HepG2 (cell line): ENCODE data around the gene IDUA.

Source experiments
- AKNA ChIP-seq: sonication (generic); formaldehyde crosslinking; IDR thresholded peaks from 2 replicates; pipeline ENCODE4 v1.4.0; 2020; ENCODE audit warnings: missing genetic modification reagents, borderline replicate concordance
- BCL3 ChIP-seq: sonication (generic); formaldehyde crosslinking; IDR thresholded peaks from 2 replicates; pipeline ENCODE4 v1.5.1; 2020; ENCODE audit warnings: mild to moderate bottlenecking, missing genetic modification reagents, moderate library complexity
- CEBPB ChIP-seq: IDR thresholded peaks from 2 replicates; pipeline ENCODE4 v1.6.1; 2011; ENCODE audit warnings: low read depth, low read length, improper control_type of control experiment, borderline replicate concordance
- ELF4 ChIP-seq: sonication (generic); formaldehyde crosslinking; IDR thresholded peaks from 2 replicates; pipeline ENCODE4 v1.5.0; 2020; ENCODE audit warnings: missing genetic modification reagents, mild to moderate bottlenecking, moderate library complexity, borderline replicate concordance
- EP300 ChIP-seq, 3 experiments: sonication (generic) in 1 of 3; formaldehyde crosslinking in 1 of 3; IDR thresholded peaks; 2 replicates each; pipeline versions ENCODE4 v1.5.1 to v1.6.1; 2011 to 2020; ENCODE audit warnings: low read depth in 2 of 3, low read length in 2 of 3, borderline replicate concordance in 1 of 3, improper control_type of control experiment in 1 of 3, mild to moderate bottlenecking in 1 of 3, missing genetic modification reagents in 1 of 3, moderate library complexity in 1 of 3
- IKZF5 ChIP-seq: IDR thresholded peaks from 2 replicates; pipeline ENCODE4 v1.6.1; 2018; ENCODE audit warnings: missing genetic modification reagents, mild to moderate bottlenecking, missing compliant biosample characterization
- IRF9 ChIP-seq: sonication (generic); formaldehyde crosslinking; IDR thresholded peaks from 2 replicates; pipeline ENCODE4 v1.8.0; 2022; ENCODE audit warnings: missing genetic modification reagents, mild to moderate bottlenecking, borderline replicate concordance
- MXD3 ChIP-seq: IDR thresholded peaks from 2 replicates; pipeline ENCODE4 v1.6.1; 2016; ENCODE audit warnings: mild to moderate bottlenecking, missing biosample characterization, missing genetic modification reagents
- PAX8 ChIP-seq: sonication (generic); formaldehyde crosslinking; IDR thresholded peaks from 2 replicates; pipeline ENCODE4 v1.8.0; 2022; ENCODE audit warnings: mild to moderate bottlenecking, missing genetic modification reagents, borderline replicate concordance
- SP1 ChIP-seq, 2 experiments: fragments of 450-650 bp in 1 of 2; sonication (generic) in 1 of 2; formaldehyde crosslinking in 1 of 2; IDR thresholded peaks; 2 replicates each; pipeline versions ENCODE4 v1.4.0 to v1.6.1; 2016 to 2020; ENCODE audit warnings: missing genetic modification reagents in 1 of 2
- ZNF121 ChIP-seq: sonication (generic); formaldehyde crosslinking; IDR thresholded peaks from 2 replicates; pipeline ENCODE4 v1.5.0; 2020; ENCODE audit warnings: mild to moderate bottlenecking, missing genetic modification reagents

- TF ChIP-seq IKZF5 (CRISPR knock-in tag) (no peak), EP300 (IDR thresholded peaks at IDR 0.05; ENCODE audit: low read depth in 2 of 2, low read length in 2 of 2) (no peak), EP300 (CRISPR knock-in tag; IDR thresholded peaks at IDR 0.05; ENCODE audit: borderline replicate concordance) (no peak), ZNF121 (no peak), MXD3 (CRISPR knock-in tag) (no peak), AKNA (CRISPR knock-in tag) (no peak), PAX8 (CRISPR knock-in tag) (no peak), CEBPB (no peak), BCL3 (CRISPR knock-in tag) (no peak), ELF4 (CRISPR knock-in tag) (no peak), IRF9 (CRISPR knock-in tag) (no peak), SP1 (IDR thresholded peaks at IDR 0.05) (no peak), SP1 (CRISPR knock-in tag; IDR thresholded peaks at IDR 0.05) (no peak)
Measured at GRCh38 chr4:1036976-1037810, 50.3 kb downstream of the IDUA start.
